Astrocyte (in vitro differentiated cells and primary cell): ENCODE data around the gene GLIS2.

Experiments
- CTCF ChIP-seq: IDR thresholded peaks from 2 replicates; pipeline ENCODE4 v1.5.1; 2011; ENCODE audit warnings: low read depth, mild to moderate bottlenecking, inconsistent platforms, low read length, moderate library complexity; ENCODE audit not compliant: insufficient read depth
- EZH2 ChIP-seq: IDR thresholded peaks from 2 replicates; pipeline ENCODE4 v1.6.1; 2012; ENCODE audit warnings: mild to moderate bottlenecking, low read length, inconsistent platforms; ENCODE audit not compliant: insufficient read depth

- TF ChIP-seq CTCF (no peak), EZH2 (no peak)
These were observed 60.4 kb downstream of the GLIS2 start for GRCh38 chr16:4376126-4376892.
